Vagina (tissue), 2 donors: ENCODE results near the gene MRPL20. TPM values are rescaled to one million over a fixed set of nuclear protein-coding genes. Genes with fewer than 3 reads are reported as not detected.

Experiments
- DNase-seq, 2 donors: peaks; one replicate each; pipeline ENCODE4 v3.0.0-alpha.2; 2017; ENCODE audit errors: extremely low spot score in 2 of 2
- H3K27ac ChIP-seq: fragments of 200-600 bp; sonication (generic); one replicate; pipeline ENCODE4 v1.5.1; 2019
- H3K27me3 ChIP-seq: fragments of 200-600 bp; sonication (generic); one replicate; pipeline ENCODE4 v1.5.1; 2019
- H3K36me3 ChIP-seq, 2 donors: fragments of 200-600 bp; sonication (generic); one replicate each; pipeline ENCODE4 v1.5.1; 2017 to 2019
- H3K4me1 ChIP-seq: fragments of 200-600 bp; sonication (generic); one replicate; pipeline ENCODE4 v1.5.1; 2019
- H3K4me3 ChIP-seq, 2 donors: fragments of 200-600 bp; sonication (generic); 1 replicate in 1 of 2; 2 replicates in 1 of 2; pipeline ENCODE4 v1.5.1; 2016 to 2019
- H3K9me3 ChIP-seq: fragments of 200-600 bp; sonication (generic); one replicate; pipeline ENCODE4 v1.5.1; 2019
- CTCF ChIP-seq, 3 experiments: fragments of 450-650 bp in 2 of 3; fragments of 200-600 bp in 1 of 3; sonication (generic) in 1 of 3; IDR thresholded peaks; one replicate each; pipeline ENCODE4 v1.5.1; 2017 to 2019; ENCODE audit warnings: antibody characterized with exemption in 3 of 3, mild to moderate bottlenecking in 2 of 3, moderate library complexity in 2 of 3
- POLR2A ChIP-seq, 2 donors: fragments of 450-650 bp; IDR thresholded peaks; one replicate each; pipeline ENCODE4 v1.6.1; 2017; ENCODE audit warnings: antibody characterized with exemption in 2 of 2, mild to moderate bottlenecking in 2 of 2, moderate library complexity in 2 of 2
- POLR2AphosphoS5 ChIP-seq, 2 donors: sonication (generic); formaldehyde crosslinking; IDR thresholded peaks; one replicate each; pipeline ENCODE4 v1.9.0; 2017; ENCODE audit warnings: antibody characterized with exemption in 2 of 2, mild to moderate bottlenecking in 2 of 2, low read depth in 1 of 2; ENCODE audit not compliant: insufficient read depth in 1 of 2
- intact Hi-C: fragments of 100-400 bp; cut with DNase I; formaldehyde crosslinking; loops from one replicate; pipeline ENCODE4 v1.15.1; 2023
- total RNA-seq: library from RNA; depleted of rRNA; stranded (reverse); fragments of >200 nt; gene quantifications from one replicate; pipeline ENCODE4 v1.2.3, GENCODE V29; 2016

Gene MRPL20
- total RNA-seq, 1 donor from 2014 or later = 84.2 TPM

GRCh38 chr1:1360506-1361169 is 46.5 kb downstream of the MRPL20 start:
- no peak for TF ChIP-seq POLR2A (IDR thresholded peaks at IDR 0.05)
- TF ChIP-seq POLR2AphosphoS5 (IDR thresholded peaks at IDR 0.05; ENCODE audit: insufficient read depth in 1 of 2, low read depth in 1 of 2) = peak; percentile 20 to 76
- Histone ChIP-seq H3K4me3 (peak overlapping the region in 1 of 2 donors; percentile 14), H3K4me1 (peaks cover 67% of the 10 kb centered on the region), H3K36me3 (no peaks in the 10 kb centered on the region), H3K27ac (peak overlapping the region; percentile 92), H3K9me3 (no peaks in the 10 kb centered on the region), H3K27me3 (no peaks in the 10 kb centered on the region)
- no peak for DNase-seq
- intact Hi-C loops = no loop called here

- no peaks in the 10 kb centered on the region for H3K27me3 ChIP-seq
- no peaks in the 10 kb centered on the region for H3K9me3 ChIP-seq
- TF ChIP-seq POLR2AphosphoS5 (IDR thresholded peaks at IDR 0.05; ENCODE audit: insufficient read depth in 1 of 2, low read depth in 1 of 2) (peak in 1 of 2 donors; percentile 33), POLR2A (IDR thresholded peaks at IDR 0.05) (no peak), CTCF (IDR thresholded peaks at IDR 0.05) (no peak)
- DNase-seq = no peak
- intact Hi-C loops = no loop called here
- H3K27ac ChIP-seq = peak overlapping the region; percentile 92
- peaks cover 74% of the 10 kb centered on the region for H3K4me1 ChIP-seq
- no peaks in the 10 kb centered on the region for H3K36me3 ChIP-seq
- H3K4me3 ChIP-seq = peak overlapping the region in 1 of 2 donors; percentile 14
Observed at GRCh38 chr1:1359664-1360468, 47.2 kb downstream of the MRPL20 start.

- no peak for DNase-seq
- no peak overlapping the region for H3K4me3 ChIP-seq
- intact Hi-C loops = no loop called here
- H3K27ac ChIP-seq = peak overlapping the region; percentile 92
- no peaks in the 10 kb centered on the region for H3K9me3 ChIP-seq
- H3K36me3 ChIP-seq = peaks cover 0 to 1% of the 10 kb centered on the region in 2 donors
- no peaks in the 10 kb centered on the region for H3K27me3 ChIP-seq
- H3K4me1 ChIP-seq = peaks cover 80% of the 10 kb centered on the region
- TF ChIP-seq POLR2A (IDR thresholded peaks at IDR 0.05) (no peak), CTCF (IDR thresholded peaks at IDR 0.05) (no peak), POLR2AphosphoS5 (IDR thresholded peaks at IDR 0.05; ENCODE audit: insufficient read depth in 1 of 2, low read depth in 1 of 2) (no peak)
Observed at GRCh38 chr1:1359308-1359663, 47.8 kb downstream of the MRPL20 start.

- peaks cover 87% of the 10 kb centered on the region for H3K4me1 ChIP-seq
- no peak for TF ChIP-seq CTCF (IDR thresholded peaks at IDR 0.05)
- peak in 1 of 2 donors; percentile 57 for TF ChIP-seq POLR2A (IDR thresholded peaks at IDR 0.05)
- TF ChIP-seq POLR2AphosphoS5 (IDR thresholded peaks at IDR 0.05; ENCODE audit: insufficient read depth in 1 of 2, low read depth in 1 of 2) = peak; percentile 19 to 87
Observed at GRCh38 chr1:1358433-1359271, 48.4 kb downstream of the MRPL20 start, which contains the start of gene MXRA8. MXRA8 (minus strand) TSS chr1:1358555; CDS start chr1:1358504, 51 bp downstream.

GRCh38 chr1:1357871-1358432 is 49.1 kb downstream of the MRPL20 start:
- H3K27ac ChIP-seq = peak overlapping the region; percentile 92
- intact Hi-C loops = no loop called here

More at GRCh38 chr1:1358433-1359271, 48.4 kb downstream of the MRPL20 start, which contains the start of gene MXRA8:
- DNase-seq = no peak
- Histone ChIP-seq H3K27me3 (no peaks in the 10 kb centered on the region), H3K9me3 (no peaks in the 10 kb centered on the region), H3K27ac (peak within 1 kb of the TSS; percentile 92), H3K4me3 (peak within 1 kb of the TSS; percentile 54 to 61), H3K36me3 (peaks cover 0 to 8% of the 10 kb centered on the region in 2 donors)
- intact Hi-C loops = no loop called here

More at GRCh38 chr1:1357871-1358432, 49.1 kb downstream of the MRPL20 start:
- Histone ChIP-seq H3K9me3 (no peaks in the 10 kb centered on the region), H3K27me3 (no peaks in the 10 kb centered on the region), H3K4me1 (peaks cover 94% of the 10 kb centered on the region), H3K36me3 (peaks cover 0 to 8% of the 10 kb centered on the region in 2 donors), H3K4me3 (peak overlapping the region; percentile 54 to 61)
- no peak for TF ChIP-seq POLR2AphosphoS5 (IDR thresholded peaks at IDR 0.05; ENCODE audit: insufficient read depth in 1 of 2, low read depth in 1 of 2)
- no peak for TF ChIP-seq CTCF (IDR thresholded peaks at IDR 0.05)
- no peak for TF ChIP-seq POLR2A (IDR thresholded peaks at IDR 0.05)
- no peak for DNase-seq
